OCI-LY3 (cell line): ENCODE measurements around the gene SLC25A10.

ENCODE experiments used
- EZH2phosphoT487 ChIP-seq: fragments of 200-600 bp; shearing (Covaris generic); IDR thresholded peaks from 2 replicates; pipeline ENCODE4 v1.6.1; 2018; ENCODE audit warnings: antibody characterized with exemption, mixed run types, low read depth
- TF ChIP-seq, protein P1 (sequence below): fragments of 200-600, 300-600 bp; sonication (generic); IDR thresholded peaks from 2 replicates; pipeline ENCODE4 v1.5.1; 2014; ENCODE audit warnings: antibody characterized with exemption, low read length, low read depth

DNA sequence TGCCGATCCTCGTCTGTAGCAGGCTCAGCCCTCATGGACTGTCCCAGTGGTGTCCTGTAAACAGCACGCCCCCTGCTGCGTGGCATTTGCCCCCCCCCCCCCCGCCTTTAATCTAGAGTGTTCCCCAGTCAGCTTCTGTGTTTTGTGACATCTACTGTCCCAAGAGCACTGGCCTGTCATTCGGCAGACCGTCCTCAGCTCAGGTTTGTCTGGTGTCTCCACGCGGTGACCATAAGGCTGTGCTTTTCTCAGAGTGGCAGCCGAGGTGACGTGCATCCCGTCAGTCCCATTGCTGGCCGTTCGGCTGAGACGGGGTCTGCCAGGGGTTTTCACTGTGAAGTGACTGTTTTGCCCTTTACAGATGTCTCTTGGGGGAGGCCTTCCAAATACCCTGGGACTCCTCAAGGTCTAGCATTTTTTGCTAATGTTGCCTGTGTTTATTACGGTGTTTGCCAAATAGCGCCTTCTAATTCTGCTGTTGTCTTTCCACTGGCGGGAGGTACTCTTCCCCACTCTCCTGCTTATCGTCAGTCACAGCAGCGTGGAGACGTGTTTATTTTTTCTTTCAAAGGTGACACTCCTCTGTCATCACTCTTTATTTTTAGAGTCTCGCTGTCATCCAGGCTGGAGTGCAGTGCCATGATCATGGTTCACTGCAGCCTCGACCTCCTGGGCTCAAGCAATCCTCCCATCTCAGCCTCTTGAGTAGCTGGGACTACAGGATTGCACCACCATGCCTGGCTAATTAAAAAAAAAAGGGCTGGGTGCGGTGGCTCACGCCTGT, 14.6 kb upstream of the SLC25A10 start:
- TF ChIP-seq, protein P1, sequence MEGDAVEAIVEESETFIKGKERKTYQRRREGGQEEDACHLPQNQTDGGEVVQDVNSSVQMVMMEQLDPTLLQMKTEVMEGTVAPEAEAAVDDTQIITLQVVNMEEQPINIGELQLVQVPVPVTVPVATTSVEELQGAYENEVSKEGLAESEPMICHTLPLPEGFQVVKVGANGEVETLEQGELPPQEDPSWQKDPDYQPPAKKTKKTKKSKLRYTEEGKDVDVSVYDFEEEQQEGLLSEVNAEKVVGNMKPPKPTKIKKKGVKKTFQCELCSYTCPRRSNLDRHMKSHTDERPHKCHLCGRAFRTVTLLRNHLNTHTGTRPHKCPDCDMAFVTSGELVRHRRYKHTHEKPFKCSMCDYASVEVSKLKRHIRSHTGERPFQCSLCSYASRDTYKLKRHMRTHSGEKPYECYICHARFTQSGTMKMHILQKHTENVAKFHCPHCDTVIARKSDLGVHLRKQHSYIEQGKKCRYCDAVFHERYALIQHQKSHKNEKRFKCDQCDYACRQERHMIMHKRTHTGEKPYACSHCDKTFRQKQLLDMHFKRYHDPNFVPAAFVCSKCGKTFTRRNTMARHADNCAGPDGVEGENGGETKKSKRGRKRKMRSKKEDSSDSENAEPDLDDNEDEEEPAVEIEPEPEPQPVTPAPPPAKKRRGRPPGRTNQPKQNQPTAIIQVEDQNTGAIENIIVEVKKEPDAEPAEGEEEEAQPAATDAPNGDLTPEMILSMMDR: no peak
- no peak for TF ChIP-seq EZH2phosphoT487
